HG02885 (cell line): Measurements from ENCODE around the gene SCARB1.
"Not testable (repeated sequence)": the region's sequence is repeated elsewhere in the genome, so short reads cannot be mapped to it uniquely, and the experiment has no call there.

ENCODE experiments used
- ATAC-seq: cut with Tn5 transposase; IDR thresholded peaks from one replicate; pipeline ENCODE4 v1.9.1; 2021; ENCODE audit warnings: mild to moderate bottlenecking; ENCODE audit not compliant: unreplicated experiment, poor library complexity

SCARB1 gene

GRCh38 chr12:124863416-124864325, at the start of gene SCARB1:
SCARB1 (minus strand) TSS chr12:124863864; CDS start chr12:124863720, 144 bp downstream.
- peak; percentile 70 for ATAC-seq

GRCh38 chr12:124912529-124913287, 49.0 kb upstream of the SCARB1 start:
- ATAC-seq, result not testable (repeated sequence)

GRCh38 chr12:124911521-124911920, 47.9 kb upstream of the SCARB1 start:
- not testable (repeated sequence) for ATAC-seq

- no peak for ATAC-seq
Measured at GRCh38 chr12:124910561-124911478, 47.2 kb upstream of the SCARB1 start.

- ATAC-seq, result no peak
Measured at GRCh38 chr12:124909831-124910560, 46.3 kb upstream of the SCARB1 start.

GRCh38 chr12:124906606-124907261, 43.1 kb upstream of the SCARB1 start:
- peak; percentile 66 for ATAC-seq

GRCh38 chr12:124904306-124905098, 40.8 kb upstream of the SCARB1 start:
- no peak for ATAC-seq

GRCh38 chr12:124902916-124903315, 39.3 kb upstream of the SCARB1 start:
- ATAC-seq, result peak; percentile 59

GRCh38 chr12:124901003-124901402, 37.3 kb upstream of the SCARB1 start:
- no peak for ATAC-seq

GRCh38 chr12:124900345-124900795, 36.7 kb upstream of the SCARB1 start:
- not testable (repeated sequence) for ATAC-seq

- no peak for ATAC-seq
Measured at GRCh38 chr12:124898923-124899294, 35.2 kb upstream of the SCARB1 start.

- ATAC-seq, result peak; percentile 56
Measured at GRCh38 chr12:124898200-124898922, 34.7 kb upstream of the SCARB1 start.

- no peak for ATAC-seq
Measured at GRCh38 chr12:124896461-124896860, 32.8 kb upstream of the SCARB1 start.

GRCh38 chr12:124893792-124894516, 30.3 kb upstream of the SCARB1 start:
- ATAC-seq, result peak; percentile 51

GRCh38 chr12:124888260-124888659, 24.6 kb upstream of the SCARB1 start:
- no peak for ATAC-seq

- not testable (repeated sequence) for ATAC-seq
Measured at GRCh38 chr12:124887766-124888165, 24.1 kb upstream of the SCARB1 start.
